NCI-H187 (cell line): Measurements from ENCODE around the gene SLC1A1.
"Not testable (repeated sequence)": the region's sequence is repeated elsewhere in the genome, so short reads cannot be mapped to it uniquely, and the experiment has no call there.

Experiments used
- DNase-seq, 2 experiments: peaks; one replicate each; lab custom pipeline; 2025; lab: John Stamatoyannopoulos, UW

The SLC1A1 gene

GRCh38 chr9:4506490-4506889, 16.2 kb downstream of the SLC1A1 start:
- DNase-seq = no peak

GRCh38 chr9:4507306-4508130, 17.2 kb downstream of the SLC1A1 start:
- DNase-seq = no peak

GRCh38 chr9:4508246-4508906, 18.1 kb downstream of the SLC1A1 start:
- DNase-seq = no peak

GRCh38 chr9:4508907-4509589, 18.8 kb downstream of the SLC1A1 start:
- DNase-seq = no peak

- DNase-seq = no peak
Observed at GRCh38 chr9:4509590-4509984, 19.3 kb downstream of the SLC1A1 start.

GRCh38 chr9:4510546-4511322, 20.5 kb downstream of the SLC1A1 start:
- DNase-seq = no peak

DNA sequence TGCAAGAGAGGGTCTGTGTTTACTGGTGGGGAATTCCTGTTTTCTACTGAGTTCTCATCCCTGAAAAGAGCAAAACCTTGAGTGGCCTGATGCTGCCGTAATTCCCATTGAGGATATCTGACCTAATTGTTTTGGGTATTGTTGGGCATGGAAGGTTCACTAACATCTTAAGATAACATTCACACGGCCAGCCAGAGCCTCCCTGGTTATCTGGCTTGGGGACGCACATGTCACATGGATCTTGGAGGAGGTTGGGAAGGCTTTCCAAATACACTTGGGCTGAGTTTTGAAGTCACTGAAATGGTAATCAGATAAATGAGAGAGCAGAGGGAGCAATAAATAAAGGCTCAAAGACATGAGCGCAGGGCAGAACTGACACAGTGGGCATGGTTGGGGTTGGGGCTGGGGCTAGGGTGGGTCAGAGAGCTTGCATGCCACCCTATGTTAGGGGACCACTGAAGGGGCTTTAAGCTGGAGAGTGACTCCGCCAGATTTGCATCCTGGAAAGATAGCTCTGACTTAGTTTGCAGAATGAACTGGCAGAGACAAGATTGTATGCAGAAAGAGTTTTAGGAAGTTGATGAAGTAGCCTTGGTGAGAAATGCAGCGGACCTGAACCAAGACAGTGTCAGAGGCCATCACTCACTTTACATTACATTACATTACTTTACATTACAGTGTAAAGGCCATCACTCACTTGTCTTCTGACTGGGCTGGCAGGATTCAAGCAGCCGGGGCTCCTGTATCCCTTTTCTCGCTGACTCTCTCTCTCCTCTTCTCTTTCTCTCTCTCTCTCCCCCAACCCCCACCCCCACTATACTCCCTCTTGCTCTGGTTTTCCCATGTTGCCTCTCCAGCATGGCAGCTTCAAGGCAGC, 24.2 kb downstream of the SLC1A1 start:
- no peak for DNase-seq

GRCh38 chr9:4515958-4516375, 25.7 kb downstream of the SLC1A1 start:
- DNase-seq = no peak

GRCh38 chr9:4517274-4517673, 27.0 kb downstream of the SLC1A1 start:
- DNase-seq = no peak

DNA sequence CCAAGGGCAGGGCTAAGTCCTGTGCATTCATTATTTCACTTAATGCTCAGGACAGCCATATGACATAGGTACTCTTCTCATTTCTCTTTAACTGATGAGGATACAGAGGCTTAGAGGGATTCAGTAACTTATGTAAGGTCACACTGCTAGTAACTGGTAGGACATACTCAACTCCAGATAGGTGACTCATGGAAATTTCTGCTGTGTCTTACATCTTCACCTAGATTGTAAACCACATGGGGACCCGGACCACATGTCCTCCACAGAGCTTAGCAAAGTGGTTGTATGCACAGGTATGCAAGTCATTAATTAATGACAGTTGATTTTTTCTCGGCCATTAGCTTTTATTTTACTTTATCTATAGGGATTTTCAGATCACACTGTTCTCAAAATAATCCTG, 29.3 kb downstream of the SLC1A1 start:
- no peak for DNase-seq

- DNase-seq = no peak
Observed at GRCh38 chr9:4520055-4520454, 29.8 kb downstream of the SLC1A1 start.

- no peak for DNase-seq
Observed at GRCh38 chr9:4530375-4530774, 40.1 kb downstream of the SLC1A1 start.

DNA sequence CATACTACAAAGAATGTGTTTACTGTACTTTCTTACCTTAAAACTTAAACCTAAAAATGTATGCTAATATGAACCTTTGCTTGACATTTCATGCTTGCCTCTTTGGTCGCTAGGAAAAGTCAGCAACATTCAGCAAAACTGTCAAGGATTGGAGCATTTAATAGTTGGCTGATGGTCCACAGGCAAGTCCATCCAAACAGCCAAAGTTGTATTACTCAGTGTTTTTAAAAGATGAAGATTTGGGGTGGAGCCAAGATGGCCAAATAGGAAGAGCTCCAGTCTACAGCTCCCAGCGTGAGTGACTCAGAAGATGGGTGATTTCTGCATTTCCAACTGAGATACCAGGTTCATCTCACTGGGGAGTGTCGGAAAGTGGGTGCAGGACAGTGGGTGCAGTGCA, 40.6 kb downstream of the SLC1A1 start:
- not testable (repeated sequence) for DNase-seq

DNA sequence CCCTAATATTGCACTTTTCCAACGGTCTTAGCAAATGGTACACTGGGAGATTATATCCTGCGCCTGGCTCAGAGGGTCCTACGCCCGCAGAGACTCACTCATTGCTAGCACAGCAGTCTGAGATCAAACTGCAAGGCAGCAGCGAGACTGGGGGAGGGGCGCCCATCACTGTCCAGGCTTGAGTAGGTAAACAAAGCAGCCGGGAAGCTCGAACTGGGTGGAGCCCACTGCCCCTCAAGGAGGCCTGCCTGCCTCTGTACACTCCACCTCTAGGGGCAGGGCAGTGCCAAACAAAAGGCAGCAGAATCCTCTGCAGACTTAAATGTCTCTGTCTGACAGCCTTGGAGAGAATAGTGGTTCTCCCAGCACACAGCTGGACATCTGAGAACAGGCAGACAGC, 41.1 kb downstream of the SLC1A1 start:
- not testable (repeated sequence) for DNase-seq

DNA sequence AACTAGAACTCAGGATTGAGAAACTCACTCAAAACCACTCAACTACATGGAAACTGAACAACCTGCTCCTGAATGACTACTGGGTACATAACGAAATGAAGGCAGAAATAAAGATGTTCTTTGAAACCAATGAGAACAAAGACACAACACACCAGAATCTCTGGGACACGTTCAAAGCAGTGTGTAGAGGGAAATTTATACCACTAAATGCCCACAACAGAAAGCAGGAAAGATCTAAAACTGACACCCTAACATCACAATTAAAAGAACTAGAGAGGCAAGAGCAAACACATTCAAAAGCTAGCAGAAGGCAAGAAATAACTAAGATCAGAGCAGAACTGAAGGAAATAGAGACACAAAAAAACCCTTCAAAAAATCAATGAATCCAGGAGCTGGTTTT, 43.6 kb downstream of the SLC1A1 start:
- DNase-seq = not testable (repeated sequence)

DNA sequence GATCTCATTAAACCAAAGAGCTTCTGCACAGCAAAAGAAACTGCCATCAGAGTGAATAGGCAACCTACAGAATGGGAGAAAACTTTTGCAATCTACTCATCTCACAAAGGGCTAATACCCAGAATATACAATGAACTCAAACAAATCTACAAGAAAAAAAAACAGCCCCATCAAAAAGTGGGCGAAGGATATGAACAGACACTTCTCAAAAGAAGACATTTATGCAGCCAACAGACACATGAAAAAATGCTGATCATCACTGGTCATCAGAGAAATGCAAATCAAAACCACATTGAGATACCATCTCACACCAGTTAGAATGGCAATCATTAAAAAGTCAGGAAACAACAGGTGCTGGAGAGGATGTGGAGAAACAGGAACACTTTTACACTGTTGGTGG, 45.9 kb downstream of the SLC1A1 start:
- DNase-seq = not testable (repeated sequence)

DNA sequence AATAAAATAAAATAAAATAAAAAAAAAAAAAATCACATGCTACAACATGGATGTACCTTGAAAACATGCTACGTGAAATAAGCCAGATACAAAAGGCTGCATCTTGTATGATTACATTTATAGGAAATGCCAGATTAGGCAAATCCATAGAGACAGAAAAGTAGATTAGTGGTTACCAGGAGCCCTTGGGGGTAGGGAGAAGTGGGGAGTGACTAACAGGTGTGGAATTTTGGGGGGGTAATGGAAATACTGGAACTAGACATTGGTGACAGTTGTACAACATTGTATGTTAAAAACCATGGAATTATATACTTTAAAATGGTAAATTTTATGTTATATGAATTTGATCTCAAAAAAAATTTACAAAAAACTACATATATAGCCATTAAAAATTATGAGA, 47.3 kb downstream of the SLC1A1 start:
- no peak for DNase-seq

- DNase-seq = no peak
Observed at GRCh38 chr9:4538107-4538506, 47.8 kb downstream of the SLC1A1 start.

- DNase-seq = no peak
Observed at GRCh38 chr9:4538621-4539020, 48.4 kb downstream of the SLC1A1 start.

DNA sequence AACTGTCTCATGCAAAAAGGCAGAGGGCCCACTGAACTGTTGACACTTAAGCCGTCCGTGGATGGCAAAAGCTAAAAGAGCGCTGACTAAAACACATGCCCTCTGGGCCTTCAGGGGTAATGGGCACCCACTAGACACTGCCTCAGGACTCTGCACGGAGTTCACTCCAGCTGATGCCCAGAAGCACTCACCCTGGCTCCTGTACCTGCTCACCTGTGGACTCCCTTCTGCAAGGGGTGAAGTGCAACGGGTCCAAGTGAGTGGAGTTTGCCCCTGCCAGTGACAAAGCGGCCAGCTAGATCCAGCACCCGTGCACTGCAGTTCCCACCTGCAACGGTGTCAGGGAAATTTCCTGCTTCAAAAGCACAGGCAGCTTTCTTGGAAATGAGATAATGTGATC, 50.2 kb downstream of the SLC1A1 start:
- no peak for DNase-seq

GRCh38 chr9:4541281-4541680, 51.0 kb downstream of the SLC1A1 start:
- no peak for DNase-seq
